Activated T-cell treated with anti-CD3 and anti-CD28 coated beads, Interleukin-2, amount 50 U/mL, for 4 hours (primary cell): ENCODE results near the gene TAF4. TPM values are rescaled to one million over a fixed set of nuclear protein-coding genes. Genes with fewer than 3 reads are reported as not detected.
"Not testable (repeated sequence)": the region's sequence is repeated elsewhere in the genome, so short reads cannot be mapped to it uniquely, and the experiment has no call there.

Experiments
- ATAC-seq, 2 donors: fragments of 200-7000 bp; cut with Tn5 transposase; one replicate each; pipeline ENCODE4 v1.10.0; 2021
- DNase-seq: peaks from one replicate; pipeline ENCODE4 v3.0.0-alpha.2; 2020
- H3K27me3 Mint-ChIP-seq: one replicate; pipeline ENCODE4 v1.8.0; 2021; ENCODE audit warnings: low read depth, mixed read lengths
- H3K36me3 Mint-ChIP-seq: one replicate; pipeline ENCODE4 v1.8.0; 2022; ENCODE audit warnings: mixed read lengths; ENCODE audit not compliant: insufficient read depth
- H3K4me1 Mint-ChIP-seq: one replicate; pipeline ENCODE4 v1.8.0; 2021; ENCODE audit warnings: low read depth, mixed read lengths
- H3K4me3 Mint-ChIP-seq: one replicate; pipeline ENCODE4 v1.8.0; 2021; ENCODE audit warnings: mild to moderate bottlenecking, moderate library complexity, mixed read lengths
- H3K9me3 Mint-ChIP-seq: one replicate; pipeline ENCODE4 v1.8.0; 2021; ENCODE audit warnings: mixed read lengths
- total RNA-seq, 3 donors: library from RNA; stranded (reverse); gene quantifications; one replicate each; pipeline ENCODE4 v1.2.1, GENCODE V29; 2021

TAF4 gene
- total RNA-seq, 3 donors from 2014 or later = 26.4 to 31.1 (median 27.0) TPM

DNA sequence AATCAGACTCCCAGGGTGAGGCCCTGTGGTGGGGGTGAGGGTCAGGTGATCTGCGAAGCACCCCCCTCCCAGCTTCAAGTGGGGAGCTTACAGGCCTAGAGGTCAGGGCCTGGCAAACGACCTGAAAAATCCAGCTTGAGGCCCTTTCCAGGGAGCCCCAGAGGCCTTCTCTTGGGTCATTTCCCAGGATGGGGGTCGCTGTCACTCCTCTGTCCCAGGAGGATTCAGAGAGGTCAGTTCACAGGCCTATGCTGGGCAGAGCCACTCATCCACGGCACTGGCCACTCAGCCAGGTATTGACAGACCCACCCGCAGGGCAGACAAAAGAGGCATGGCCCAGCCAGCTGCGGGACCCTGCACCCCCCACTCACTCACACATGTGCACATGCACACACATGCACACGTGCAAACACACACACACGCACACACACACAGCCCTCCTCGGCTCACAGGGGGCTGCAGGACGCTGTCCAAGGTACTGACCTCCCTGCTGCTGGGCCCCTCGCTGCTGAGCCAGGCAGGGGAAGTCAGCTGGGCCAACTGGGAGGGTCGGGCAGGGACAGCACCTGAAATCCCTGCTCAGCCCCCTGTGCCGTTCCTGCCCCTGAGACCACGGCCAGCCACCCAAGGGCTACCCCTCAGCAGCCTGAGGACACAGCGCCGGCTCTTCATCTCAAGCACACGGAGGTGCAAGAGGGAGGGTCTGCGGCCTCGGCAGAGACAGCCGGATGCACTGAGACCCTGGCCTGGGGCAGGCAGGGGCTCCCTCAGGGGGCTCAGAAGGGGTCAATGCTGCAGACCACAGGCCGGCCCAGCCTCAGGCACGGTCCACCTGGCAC, 113.8 kb downstream of the TAF4 start:
- DNase-seq (no peak), ATAC-seq (no peak)
- peaks cover 25% of the 10 kb centered on the region for H3K27me3 Mint-ChIP-seq
- H3K9me3 Mint-ChIP-seq = no peaks in the 10 kb centered on the region
- H3K36me3 Mint-ChIP-seq = no peaks in the 10 kb centered on the region
- H3K4me3 Mint-ChIP-seq = no peak overlapping the region
- H3K4me1 Mint-ChIP-seq = no peaks in the 10 kb centered on the region

DNA sequence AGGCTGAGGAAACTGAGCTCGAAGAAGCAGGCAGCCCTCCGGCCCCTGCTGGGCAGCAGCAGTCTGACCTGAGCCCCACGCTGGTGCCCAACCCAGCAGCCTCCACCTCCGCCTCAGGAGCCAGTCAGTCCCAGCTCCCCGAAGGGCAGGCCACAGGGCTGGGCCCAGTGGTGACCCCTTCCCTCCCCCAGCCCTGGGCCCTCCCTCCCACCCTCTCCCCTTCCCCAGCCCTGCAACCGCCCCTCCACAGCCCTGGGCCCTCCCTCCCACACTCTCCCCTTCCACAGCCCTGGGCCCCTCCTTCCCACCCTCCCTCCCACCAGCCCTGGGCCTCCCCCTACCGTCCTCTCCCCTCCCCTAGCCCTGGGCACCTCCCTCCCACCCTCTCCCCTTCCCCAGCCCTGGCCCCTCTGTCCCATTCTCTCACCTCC, 115.0 kb downstream of the TAF4 start:
- no peak for DNase-seq

GRCh38 chr20:61949714-61950640, 115.7 kb downstream of the TAF4 start:
- no peaks in the 10 kb centered on the region for H3K9me3 Mint-ChIP-seq
- H3K4me3 Mint-ChIP-seq = no peak overlapping the region
- H3K27me3 Mint-ChIP-seq = peaks cover 15% of the 10 kb centered on the region
- DNase-seq (no peak), ATAC-seq (no peak)
- no peaks in the 10 kb centered on the region for H3K4me1 Mint-ChIP-seq
- H3K36me3 Mint-ChIP-seq = no peaks in the 10 kb centered on the region

More for the DNA sequence above, 115.0 kb downstream of the TAF4 start:
- no peaks in the 10 kb centered on the region for H3K9me3 Mint-ChIP-seq
- no peak overlapping the region for H3K4me3 Mint-ChIP-seq
- peaks cover 21% of the 10 kb centered on the region for H3K27me3 Mint-ChIP-seq
- no peak for ATAC-seq
- H3K36me3 Mint-ChIP-seq = no peaks in the 10 kb centered on the region
- H3K4me1 Mint-ChIP-seq = no peaks in the 10 kb centered on the region

- DNase-seq = no peak
- Mint-ChIP-seq H3K4me3 (no peak overlapping the region), H3K36me3 (no peaks in the 10 kb centered on the region), H3K27me3 (peaks cover 9% of the 10 kb centered on the region), H3K9me3 (no peaks in the 10 kb centered on the region), H3K4me1 (no peaks in the 10 kb centered on the region)
- no peak for ATAC-seq
Measured at GRCh38 chr20:61949363-61949713, 116.3 kb downstream of the TAF4 start.

- no peak overlapping the region for H3K4me3 Mint-ChIP-seq
- ATAC-seq = no peak
Measured at GRCh38 chr20:61948586-61949362, 116.9 kb downstream of the TAF4 start.

GRCh38 chr20:61948056-61948455, 117.6 kb downstream of the TAF4 start:
- H3K4me3 Mint-ChIP-seq, H3K36me3 Mint-ChIP-seq, H3K9me3 Mint-ChIP-seq, DNase-seq, H3K27me3 Mint-ChIP-seq, H3K4me1 Mint-ChIP-seq, ATAC-seq: not testable (repeated sequence)

More at GRCh38 chr20:61948586-61949362, 116.9 kb downstream of the TAF4 start:
- no peak for DNase-seq
- H3K9me3 Mint-ChIP-seq = no peaks in the 10 kb centered on the region
- peaks cover 7% of the 10 kb centered on the region for H3K27me3 Mint-ChIP-seq
- no peaks in the 10 kb centered on the region for H3K4me1 Mint-ChIP-seq
- H3K36me3 Mint-ChIP-seq = no peaks in the 10 kb centered on the region

DNA sequence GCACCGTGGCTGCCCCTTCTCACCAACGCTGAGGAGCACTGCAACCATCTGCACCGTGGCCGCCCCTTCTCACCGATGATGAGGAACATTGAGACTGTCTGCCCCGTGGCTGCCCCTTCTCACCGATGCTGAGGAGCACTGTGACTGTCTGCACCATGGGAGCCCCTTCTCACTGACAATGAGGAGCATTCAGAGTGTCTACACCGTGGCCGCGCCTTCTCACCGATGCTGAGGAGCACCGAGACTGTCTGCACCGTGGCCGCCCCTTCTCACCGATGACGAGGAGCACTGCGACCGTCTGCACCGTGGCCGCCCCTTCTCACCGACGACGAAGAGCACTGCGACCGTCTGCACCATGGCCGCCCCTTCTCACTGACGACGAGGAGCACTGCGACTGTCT, 120.2 kb downstream of the TAF4 start:
- not testable (repeated sequence) for H3K27me3 Mint-ChIP-seq, H3K9me3 Mint-ChIP-seq, ATAC-seq, DNase-seq, H3K4me1 Mint-ChIP-seq, H3K4me3 Mint-ChIP-seq, H3K36me3 Mint-ChIP-seq

GRCh38 chr20:61944967-61945366, 120.7 kb downstream of the TAF4 start:
- H3K36me3 Mint-ChIP-seq, DNase-seq, H3K4me1 Mint-ChIP-seq, H3K27me3 Mint-ChIP-seq, H3K4me3 Mint-ChIP-seq, ATAC-seq, H3K9me3 Mint-ChIP-seq: not testable (repeated sequence)

DNA sequence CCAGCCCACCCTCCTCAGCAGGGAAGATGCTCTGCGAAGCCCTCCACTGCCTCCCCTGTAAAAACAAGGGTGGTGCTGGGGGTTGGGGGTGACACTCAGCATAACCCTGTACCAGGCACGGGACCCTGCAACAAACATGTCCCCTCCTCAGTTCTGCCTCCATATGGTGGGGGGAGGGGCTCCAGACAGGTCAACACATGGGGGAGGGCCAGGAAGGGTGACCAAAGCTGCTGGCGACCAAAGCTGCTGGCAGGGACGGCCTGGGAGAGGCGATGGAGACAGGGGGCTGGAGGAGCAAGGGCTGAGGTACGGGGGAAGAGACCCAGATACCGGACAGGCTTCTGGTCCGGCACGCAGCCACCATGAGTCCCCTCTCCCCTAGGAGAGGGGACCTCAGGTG, 123.2 kb downstream of the TAF4 start:
- ATAC-seq (no peak), DNase-seq (no peak)
- Mint-ChIP-seq H3K36me3 (no peaks in the 10 kb centered on the region), H3K27me3 (no peaks in the 10 kb centered on the region), H3K4me3 (no peak overlapping the region), H3K4me1 (no peaks in the 10 kb centered on the region), H3K9me3 (no peaks in the 10 kb centered on the region)

DNA sequence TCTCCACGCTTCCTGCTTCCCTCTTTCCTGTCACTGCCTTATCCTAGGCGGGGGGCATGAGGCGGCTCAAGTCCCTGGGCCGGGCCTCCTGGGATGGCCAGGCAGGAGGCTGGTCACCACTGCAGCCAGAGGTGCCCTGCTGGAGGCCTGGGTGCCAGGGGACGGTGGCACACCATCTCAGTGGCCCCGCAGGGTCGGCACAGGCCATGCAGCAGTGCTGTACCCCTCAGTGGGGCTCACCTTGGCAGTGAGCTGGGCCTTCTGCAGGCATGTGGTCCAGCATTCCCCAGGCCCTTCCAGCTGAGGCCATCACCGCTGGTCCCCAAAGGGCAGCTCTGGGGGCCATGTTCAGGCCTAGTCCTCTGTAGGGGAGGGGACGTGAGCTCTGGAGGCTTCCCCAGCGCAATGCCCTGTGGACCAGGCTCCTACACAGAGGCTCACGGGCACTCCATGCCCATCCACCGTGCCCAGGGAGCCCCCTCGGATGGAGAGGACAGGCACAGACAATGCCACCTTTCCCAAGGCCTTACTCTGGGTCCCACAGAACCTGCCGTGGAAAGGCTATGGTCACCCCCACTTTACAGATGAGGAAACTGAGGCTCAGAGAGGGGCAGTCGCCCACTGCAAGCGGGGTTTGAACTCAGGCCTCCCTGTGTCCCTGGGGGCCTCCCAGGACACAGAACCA, 123.8 kb downstream of the TAF4 start:
- Mint-ChIP-seq H3K27me3 (no peaks in the 10 kb centered on the region), H3K4me1 (no peaks in the 10 kb centered on the region), H3K4me3 (no peak overlapping the region), H3K9me3 (no peaks in the 10 kb centered on the region), H3K36me3 (no peaks in the 10 kb centered on the region)
- ATAC-seq (no peak), DNase-seq (no peak)

- H3K36me3 Mint-ChIP-seq = no peaks in the 10 kb centered on the region
- H3K9me3 Mint-ChIP-seq = no peaks in the 10 kb centered on the region
- H3K4me1 Mint-ChIP-seq = no peaks in the 10 kb centered on the region
- no peak overlapping the region for H3K4me3 Mint-ChIP-seq
- DNase-seq = no peak
- H3K27me3 Mint-ChIP-seq = peaks cover 4% of the 10 kb centered on the region
- no peak for ATAC-seq
Measured at GRCh38 chr20:61940976-61941720, 124.5 kb downstream of the TAF4 start.

GRCh38 chr20:61940491-61940890, 125.2 kb downstream of the TAF4 start:
- H3K4me1 Mint-ChIP-seq = no peaks in the 10 kb centered on the region
- H3K4me3 Mint-ChIP-seq = no peak overlapping the region
- no peaks in the 10 kb centered on the region for H3K9me3 Mint-ChIP-seq
- ATAC-seq (no peak), DNase-seq (no peak)
- H3K27me3 Mint-ChIP-seq = peaks cover 4% of the 10 kb centered on the region
- H3K36me3 Mint-ChIP-seq = no peaks in the 10 kb centered on the region

DNA sequence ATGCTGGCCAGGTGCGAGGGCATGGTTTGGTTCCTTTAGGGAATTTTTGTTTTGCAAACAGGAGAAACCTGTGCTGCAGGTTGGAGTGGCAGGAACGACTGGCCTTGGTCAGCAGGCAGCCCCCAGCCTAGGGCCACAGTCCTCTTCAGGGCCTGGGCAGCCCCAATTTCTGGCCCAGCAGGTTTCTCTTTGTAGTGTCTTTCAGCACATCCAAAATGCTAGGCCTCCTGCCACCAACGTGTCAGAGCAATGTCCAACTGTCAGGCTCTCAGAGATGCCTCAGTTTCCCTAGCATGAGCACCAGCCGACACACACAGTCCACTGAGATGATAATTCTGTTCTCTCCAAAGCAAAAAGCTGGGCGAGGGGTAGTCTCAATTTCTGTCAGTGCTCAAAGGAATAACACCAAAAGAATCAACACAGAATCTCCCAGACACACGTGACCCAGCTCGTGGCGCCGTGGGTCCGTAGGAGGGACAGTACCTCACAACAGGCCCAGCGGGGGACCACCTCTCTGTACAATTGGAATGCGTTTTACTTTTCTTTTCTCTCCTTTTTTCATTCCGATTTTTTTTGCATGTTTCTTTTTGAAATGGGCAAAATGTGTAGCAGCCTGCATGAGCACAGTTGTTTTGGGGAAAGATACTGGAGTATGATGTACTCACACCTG, 125.9 kb downstream of the TAF4 start:
- H3K9me3 Mint-ChIP-seq = no peaks in the 10 kb centered on the region
- no peak for DNase-seq
- ATAC-seq = no peak
- H3K4me3 Mint-ChIP-seq = no peak overlapping the region
- H3K4me1 Mint-ChIP-seq = no peaks in the 10 kb centered on the region
- peaks cover 5% of the 10 kb centered on the region for H3K27me3 Mint-ChIP-seq
- no peaks in the 10 kb centered on the region for H3K36me3 Mint-ChIP-seq
